Right lobe of liver (tissue), 4 donors: ENCODE results near the gene USE1.

Source experiments
- POLR2A ChIP-seq: fragments of 450-650 bp; IDR thresholded peaks from one replicate; pipeline ENCODE4 v1.6.1; 2017; ENCODE audit warnings: antibody characterized with exemption, mild to moderate bottlenecking
- TF ChIP-seq, protein P1 (sequence below), 4 donors: fragments of 200-600 bp in 3 of 4; fragments of 450-650 bp in 1 of 4; IDR thresholded peaks; one replicate each; pipeline versions ENCODE4 v1.5.1 to v1.8.0; 2016 to 2022; ENCODE audit warnings: antibody characterized with exemption in 4 of 4, mild to moderate bottlenecking in 2 of 4
- donor health status: DM: no; HTN: no; CAD: no.
- donor health status: DM: no; HTN: no; CAD: no.
- donor health status: DM: no; HTN: yes; CAD: no.

DNA sequence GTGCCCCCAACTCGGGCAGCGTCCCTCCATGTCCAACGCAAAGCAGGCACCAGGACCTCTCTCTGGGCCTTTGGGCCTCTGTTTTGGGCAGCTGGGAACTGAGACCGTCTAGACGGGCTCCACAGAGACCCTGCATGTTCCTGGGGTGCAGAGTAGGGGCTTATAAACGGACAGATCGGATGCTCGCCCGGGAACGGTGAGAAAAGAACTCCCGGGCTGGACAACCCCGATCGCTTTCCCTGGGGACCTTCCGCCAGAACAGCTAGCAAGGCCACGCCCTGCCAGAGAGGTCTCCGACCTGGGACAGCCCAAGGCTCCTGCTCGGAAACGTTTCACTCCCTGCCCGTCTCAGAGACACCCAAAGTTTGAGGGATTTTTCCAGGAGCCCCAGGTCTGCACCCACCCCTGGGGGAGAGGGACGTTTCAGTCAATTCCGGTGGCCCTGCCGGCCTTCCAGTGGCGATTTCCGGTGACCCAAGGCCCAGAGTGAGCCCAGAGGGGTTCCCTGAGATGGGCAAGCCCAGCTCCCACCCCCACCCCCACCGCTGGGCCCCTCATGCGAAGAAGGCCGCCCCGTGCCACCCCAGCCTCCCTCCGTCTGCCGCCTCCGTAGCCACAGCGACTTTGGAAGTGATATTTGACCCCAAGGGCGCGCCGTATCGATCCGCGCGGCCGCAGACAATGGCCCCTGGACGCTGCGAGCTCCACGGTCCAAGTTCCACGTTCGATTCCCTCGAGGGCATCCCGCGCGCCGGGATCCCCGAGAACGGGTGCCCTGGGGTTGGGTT is 28.9 kb downstream of the USE1 start:
- TF ChIP-seq, protein P1, sequence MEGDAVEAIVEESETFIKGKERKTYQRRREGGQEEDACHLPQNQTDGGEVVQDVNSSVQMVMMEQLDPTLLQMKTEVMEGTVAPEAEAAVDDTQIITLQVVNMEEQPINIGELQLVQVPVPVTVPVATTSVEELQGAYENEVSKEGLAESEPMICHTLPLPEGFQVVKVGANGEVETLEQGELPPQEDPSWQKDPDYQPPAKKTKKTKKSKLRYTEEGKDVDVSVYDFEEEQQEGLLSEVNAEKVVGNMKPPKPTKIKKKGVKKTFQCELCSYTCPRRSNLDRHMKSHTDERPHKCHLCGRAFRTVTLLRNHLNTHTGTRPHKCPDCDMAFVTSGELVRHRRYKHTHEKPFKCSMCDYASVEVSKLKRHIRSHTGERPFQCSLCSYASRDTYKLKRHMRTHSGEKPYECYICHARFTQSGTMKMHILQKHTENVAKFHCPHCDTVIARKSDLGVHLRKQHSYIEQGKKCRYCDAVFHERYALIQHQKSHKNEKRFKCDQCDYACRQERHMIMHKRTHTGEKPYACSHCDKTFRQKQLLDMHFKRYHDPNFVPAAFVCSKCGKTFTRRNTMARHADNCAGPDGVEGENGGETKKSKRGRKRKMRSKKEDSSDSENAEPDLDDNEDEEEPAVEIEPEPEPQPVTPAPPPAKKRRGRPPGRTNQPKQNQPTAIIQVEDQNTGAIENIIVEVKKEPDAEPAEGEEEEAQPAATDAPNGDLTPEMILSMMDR (IDR thresholded peaks at IDR 0.05) = no peak
- no peak for TF ChIP-seq POLR2A
